Stimulated activated naive CD8-positive, alpha-beta T cell treated with anti-CD3 and anti-CD28 coated beads, Interleukin-15, amount 100 ng/mL, for 72 hours (primary cell): ENCODE measurements around the gene RAB5B.
"Not testable (repeated sequence)": the region's sequence is repeated elsewhere in the genome, so short reads cannot be mapped to it uniquely, and the experiment has no call there.

ENCODE experiments used
- ATAC-seq: fragments of 150-1000 bp; cut with Tn5 transposase; 2 replicates; pipeline ENCODE4 v1.10.0; 2021; ENCODE audit warnings: mild to moderate bottlenecking, moderate library complexity
- DNase-seq, 2 donors: peaks; one replicate each; pipeline ENCODE4 v3.0.0; 2021 to 2022
- H3K27ac Mint-ChIP-seq, 2 donors: one replicate each; pipeline ENCODE4 v1.8.0; 2022; ENCODE audit warnings: mild to moderate bottlenecking in 2 of 2, mixed read lengths in 2 of 2, moderate library complexity in 2 of 2
- H3K27me3 Mint-ChIP-seq: one replicate; pipeline ENCODE4 v1.8.0; 2022; ENCODE audit warnings: mixed read lengths
- H3K4me1 Mint-ChIP-seq: one replicate; pipeline ENCODE4 v1.8.0; 2022; ENCODE audit warnings: mild to moderate bottlenecking, mixed read lengths
- H3K4me3 Mint-ChIP-seq, 2 donors: one replicate each; pipeline ENCODE4 v1.8.0; 2022; ENCODE audit warnings: mild to moderate bottlenecking in 2 of 2, mixed read lengths in 2 of 2, moderate library complexity in 1 of 2
- H3K9me3 Mint-ChIP-seq, 2 donors: one replicate each; pipeline ENCODE4 v1.8.0; 2022; ENCODE audit warnings: mixed read lengths in 2 of 2

The RAB5B gene

DNA sequence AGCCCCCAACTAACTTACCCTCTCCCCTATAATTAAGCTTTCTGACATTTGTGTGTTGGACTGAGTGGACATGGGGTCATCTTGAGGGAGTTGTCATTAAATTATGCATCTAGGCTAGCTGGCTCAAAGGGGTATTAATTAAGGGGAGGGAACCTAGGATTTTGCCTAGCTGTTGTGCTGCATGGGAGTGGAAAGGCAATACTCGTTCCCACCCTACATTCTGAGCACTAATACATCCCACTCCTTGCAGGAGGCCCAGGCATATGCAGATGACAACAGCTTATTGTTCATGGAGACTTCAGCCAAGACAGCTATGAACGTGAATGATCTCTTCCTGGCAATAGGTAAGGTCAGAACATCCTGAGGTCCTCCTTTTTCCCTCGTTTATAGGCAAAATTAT lies 17.2 kb downstream of the RAB5B start:
- ATAC-seq (no peak), DNase-seq (no peak)
- H3K27ac Mint-ChIP-seq = no peak overlapping the region
- H3K9me3 Mint-ChIP-seq = no peaks in the 10 kb centered on the region
- no peak overlapping the region for H3K4me3 Mint-ChIP-seq
- no peaks in the 10 kb centered on the region for H3K27me3 Mint-ChIP-seq
- peaks cover 4% of the 10 kb centered on the region for H3K4me1 Mint-ChIP-seq

DNA sequence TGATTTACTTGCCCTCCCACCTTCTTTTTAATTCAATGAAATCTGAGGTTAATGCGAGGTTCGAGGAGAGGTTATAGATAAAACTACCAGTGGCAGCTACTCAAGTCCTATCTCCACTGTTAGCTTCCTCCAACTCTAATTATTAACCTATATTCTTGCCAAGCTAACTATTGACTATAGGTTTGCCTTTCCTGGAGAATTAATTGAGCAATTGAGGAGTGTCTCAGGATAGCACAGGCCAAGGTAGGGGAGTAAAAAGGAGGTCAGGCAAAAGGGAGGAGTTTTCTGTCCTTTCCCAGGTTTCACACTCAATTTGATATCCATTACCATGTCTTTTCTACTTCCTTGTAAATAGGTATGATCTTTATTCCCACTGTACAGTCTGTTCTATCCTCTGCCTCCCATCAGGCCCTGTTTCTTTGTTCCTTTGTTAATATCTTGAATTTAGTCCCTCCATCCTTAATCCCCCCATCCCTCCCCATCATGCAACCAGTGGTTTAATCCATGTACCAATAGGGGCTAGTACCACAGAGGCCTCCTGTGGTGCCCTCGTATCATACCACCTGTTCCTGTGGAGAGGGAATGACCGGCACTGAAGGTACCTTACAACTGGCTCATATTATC lies 19.5 kb downstream of the RAB5B start:
- Mint-ChIP-seq H3K27me3 (peaks cover 15% of the 10 kb centered on the region), H3K9me3 (no peaks in the 10 kb centered on the region), H3K4me1 (peaks cover 26% of the 10 kb centered on the region), H3K4me3 (no peak overlapping the region), H3K27ac (no peak overlapping the region)
- DNase-seq = no peak
- ATAC-seq = no peak

DNA sequence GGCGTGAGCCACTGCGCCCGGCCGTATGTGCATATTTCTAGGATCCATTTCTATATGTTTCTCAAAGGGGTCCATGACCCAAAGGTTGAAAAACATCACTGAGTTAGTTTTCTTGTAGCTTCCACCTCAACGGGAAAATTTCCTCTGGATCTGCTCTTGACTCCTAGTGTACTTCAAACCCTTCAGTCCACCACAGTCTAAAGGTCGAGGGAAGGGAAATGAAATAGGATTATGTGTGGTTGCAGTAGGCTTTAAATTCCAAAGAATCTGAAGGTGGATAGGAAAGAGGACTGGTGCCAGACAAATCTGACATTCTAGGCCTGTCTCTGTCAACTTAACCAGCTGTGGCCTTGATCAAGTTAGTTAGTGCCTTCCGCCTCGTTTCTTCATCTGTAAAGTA lies 21.5 kb downstream of the RAB5B start:
- DNase-seq (no peak), ATAC-seq (no peak)
- Mint-ChIP-seq H3K9me3 (no peaks in the 10 kb centered on the region), H3K4me3 (no peak overlapping the region), H3K27me3 (peaks cover 15% of the 10 kb centered on the region), H3K27ac (no peak overlapping the region), H3K4me1 (peaks cover 39% of the 10 kb centered on the region)

DNA sequence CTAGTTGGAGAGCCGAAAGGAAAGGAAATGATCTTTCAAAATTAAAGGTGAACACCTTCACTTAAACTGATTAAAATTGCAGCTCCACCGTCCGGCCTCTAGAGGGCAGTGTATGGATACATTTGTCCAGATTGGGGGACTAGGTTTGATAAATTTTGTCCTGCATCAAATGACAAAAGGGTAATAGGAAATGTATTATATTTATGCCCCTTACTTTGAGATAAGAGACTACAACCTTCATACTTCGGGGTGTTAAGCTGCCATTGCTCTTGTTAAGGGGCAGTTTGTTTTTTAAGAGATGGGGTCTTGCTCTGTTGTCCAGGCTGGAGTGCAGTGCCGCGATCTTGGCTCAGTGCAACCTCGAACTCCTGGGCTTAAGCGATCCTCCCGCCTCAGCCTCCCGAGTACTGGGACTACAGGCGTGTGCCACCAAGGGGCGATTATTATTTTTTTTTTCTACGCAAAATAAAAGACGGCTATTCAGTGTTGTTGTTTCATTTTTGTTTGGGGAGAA lies 22.4 kb downstream of the RAB5B start:
- H3K4me3 Mint-ChIP-seq = peak overlapping the region; percentile 91 to 94
- peaks cover 39% of the 10 kb centered on the region for H3K4me1 Mint-ChIP-seq
- peaks cover 15% of the 10 kb centered on the region for H3K27me3 Mint-ChIP-seq
- H3K9me3 Mint-ChIP-seq = no peaks in the 10 kb centered on the region
- peak overlapping the region in 1 of 2 donors; percentile 27 for H3K27ac Mint-ChIP-seq
- peak; percentile 62 for ATAC-seq
- DNase-seq = peak; percentile 55 to 66

GRCh38 chr12:55996715-55997534 lies 23.0 kb downstream of the RAB5B start, which contains the start of gene SUOX:
Gene SUOX, plus strand, starts transcription at chr12:55997276. Its CDS starts 4,946 bp downstream, at chr12:56002222.
- ATAC-seq (peak; percentile 90), DNase-seq (peak; percentile 41 to 69)
- Mint-ChIP-seq H3K27ac (peak within 1 kb of the TSS in 1 of 2 donors; percentile 50), H3K4me1 (peaks cover 39% of the 10 kb centered on the region), H3K27me3 (peaks cover 15% of the 10 kb centered on the region), H3K9me3 (no peaks in the 10 kb centered on the region), H3K4me3 (peak within 1 kb of the TSS; percentile 91 to 94)

GRCh38 chr12:55997535-55997859 lies 23.6 kb downstream of the RAB5B start:
- H3K27me3 Mint-ChIP-seq = peaks cover 15% of the 10 kb centered on the region
- peak; percentile 40 for ATAC-seq
- H3K27ac Mint-ChIP-seq = peak overlapping the region in 1 of 2 donors; percentile 50
- H3K4me1 Mint-ChIP-seq = peaks cover 39% of the 10 kb centered on the region
- peak overlapping the region; percentile 91 to 94 for H3K4me3 Mint-ChIP-seq
- no peak for DNase-seq
- no peaks in the 10 kb centered on the region for H3K9me3 Mint-ChIP-seq

GRCh38 chr12:55999522-55999921 lies 25.6 kb downstream of the RAB5B start:
- DNase-seq, H3K9me3 Mint-ChIP-seq, ATAC-seq, H3K4me3 Mint-ChIP-seq, H3K27ac Mint-ChIP-seq: not testable (repeated sequence)
- Mint-ChIP-seq H3K4me1 (peaks cover 45% of the 10 kb centered on the region), H3K27me3 (peaks cover 15% of the 10 kb centered on the region)

DNA sequence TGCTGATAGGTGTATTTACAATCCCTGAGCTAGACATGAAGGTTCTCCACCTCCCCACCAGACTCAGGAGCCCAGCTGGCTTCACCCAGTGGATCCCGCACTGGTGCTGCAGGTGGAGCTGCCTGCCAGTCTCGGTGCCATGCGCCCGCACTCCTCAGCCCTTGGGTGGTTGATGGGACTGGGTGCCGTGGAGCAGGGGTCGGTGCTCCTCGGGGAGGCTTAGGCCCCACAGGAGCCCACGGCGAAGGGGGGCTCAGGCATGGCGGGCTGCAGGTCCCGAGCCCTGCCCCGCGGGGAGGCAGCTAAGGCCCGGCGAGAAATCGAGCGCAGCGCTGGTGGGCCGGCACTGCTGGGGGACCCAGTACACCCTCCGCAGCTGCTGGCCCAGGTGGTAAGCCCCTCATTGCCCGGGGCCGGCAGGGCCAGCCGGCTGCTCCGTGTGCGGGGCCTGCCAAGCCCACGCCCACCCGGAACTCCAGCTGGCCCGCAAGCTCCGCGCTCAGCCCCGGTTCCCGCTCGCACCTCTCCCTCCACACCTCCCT lies 26.2 kb downstream of the RAB5B start:
- not testable (repeated sequence) for ATAC-seq, H3K4me3 Mint-ChIP-seq, H3K9me3 Mint-ChIP-seq, DNase-seq, H3K27ac Mint-ChIP-seq
- Mint-ChIP-seq H3K27me3 (peaks cover 15% of the 10 kb centered on the region), H3K4me1 (peaks cover 46% of the 10 kb centered on the region)

GRCh38 chr12:56001487-56002100 lies 27.7 kb downstream of the RAB5B start:
- Mint-ChIP-seq H3K9me3 (no peaks in the 10 kb centered on the region), H3K27ac (no peak overlapping the region), H3K4me3 (no peak overlapping the region), H3K27me3 (peaks cover 15% of the 10 kb centered on the region), H3K4me1 (peaks cover 38% of the 10 kb centered on the region)
- DNase-seq (no peak), ATAC-seq (no peak)

- H3K4me3 Mint-ChIP-seq, H3K9me3 Mint-ChIP-seq, ATAC-seq, H3K27ac Mint-ChIP-seq, DNase-seq, H3K27me3 Mint-ChIP-seq: not testable (repeated sequence)
- peaks cover 34% of the 10 kb centered on the region for H3K4me1 Mint-ChIP-seq
Measured at GRCh38 chr12:56003376-56003775, 29.5 kb downstream of the RAB5B start.

- peaks cover 37% of the 10 kb centered on the region for H3K4me1 Mint-ChIP-seq
- H3K9me3 Mint-ChIP-seq = no peaks in the 10 kb centered on the region
- DNase-seq = no peak
- ATAC-seq = no peak
- peak overlapping the region in 1 of 2 donors; percentile 7 for H3K27ac Mint-ChIP-seq
- H3K27me3 Mint-ChIP-seq = no peaks in the 10 kb centered on the region
- H3K4me3 Mint-ChIP-seq = no peak overlapping the region
Measured at GRCh38 chr12:56004211-56004610, 30.3 kb downstream of the RAB5B start.

DNA sequence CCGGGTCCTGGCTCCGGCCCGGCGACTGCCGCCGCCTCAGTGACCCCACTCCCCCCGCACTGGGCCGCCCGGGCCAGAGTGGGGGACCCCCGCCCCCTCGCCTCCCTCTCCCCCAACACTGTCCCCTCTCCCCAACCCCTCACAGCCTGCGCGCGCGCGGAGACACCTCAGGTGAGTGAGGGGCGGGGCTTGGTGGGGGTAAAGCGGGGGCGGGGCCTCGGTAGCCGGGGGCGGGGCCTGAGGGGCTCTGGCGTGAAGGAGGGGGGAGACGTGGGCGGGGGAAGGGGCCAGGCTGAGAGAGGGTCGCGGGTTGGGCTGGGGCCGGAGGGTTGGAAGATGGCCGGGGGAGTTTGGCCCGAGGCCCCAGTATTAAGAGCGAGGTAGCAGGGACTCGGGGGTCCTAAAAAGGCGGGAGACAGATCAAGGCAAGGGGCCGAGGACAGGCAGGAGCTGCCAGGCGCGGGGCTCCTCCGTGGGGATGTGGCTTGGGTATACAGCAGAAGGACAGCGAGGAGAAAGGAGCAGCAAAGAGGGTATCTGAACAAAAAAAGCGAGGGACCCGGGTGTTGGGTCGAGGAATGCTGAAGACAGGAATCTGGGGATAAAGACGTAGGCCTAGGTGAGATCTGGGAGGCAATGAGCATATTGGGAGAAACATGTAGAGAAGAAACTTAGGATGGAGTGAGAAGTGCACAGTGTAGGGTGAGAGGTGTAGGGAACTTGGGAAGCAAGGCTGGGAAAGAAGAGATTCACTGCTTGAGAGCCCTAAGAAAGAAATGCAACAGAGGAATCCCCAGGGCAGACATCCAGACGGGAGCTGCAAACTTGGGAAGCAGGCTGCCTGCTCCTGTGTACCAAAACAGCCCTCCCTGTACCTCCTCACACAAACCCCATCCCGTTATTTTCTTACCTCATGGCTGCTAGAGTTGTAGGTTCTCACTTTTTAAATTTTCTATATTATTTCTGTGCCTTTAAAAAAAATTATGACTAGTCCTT lies 34.0 kb downstream of the RAB5B start:
- Mint-ChIP-seq H3K4me3 (peak overlapping the region; percentile 84 to 98), H3K9me3 (no peaks in the 10 kb centered on the region), H3K4me1 (peaks cover 57% of the 10 kb centered on the region), H3K27me3 (no peaks in the 10 kb centered on the region), H3K27ac (peak overlapping the region; percentile 83 to 84)
- peak; percentile 81 for ATAC-seq
- DNase-seq = peak; percentile 62 to 63

GRCh38 chr12:56010111-56010570 lies 36.3 kb downstream of the RAB5B start:
- no peak for ATAC-seq
- no peaks in the 10 kb centered on the region for H3K27me3 Mint-ChIP-seq
- no peaks in the 10 kb centered on the region for H3K9me3 Mint-ChIP-seq
- DNase-seq = no peak
- H3K4me1 Mint-ChIP-seq = peaks cover 51% of the 10 kb centered on the region
- peak overlapping the region in 1 of 2 donors; percentile 11 for H3K4me3 Mint-ChIP-seq
- H3K27ac Mint-ChIP-seq = no peak overlapping the region

- Mint-ChIP-seq H3K27ac (no peak overlapping the region), H3K4me3 (no peak overlapping the region), H3K27me3 (no peaks in the 10 kb centered on the region), H3K9me3 (no peaks in the 10 kb centered on the region), H3K4me1 (peaks cover 64% of the 10 kb centered on the region)
- ATAC-seq (no peak), DNase-seq (no peak)
Measured at GRCh38 chr12:56011509-56012090, 37.7 kb downstream of the RAB5B start.
